Peyer's patch (tissue), 4 donors: Measurements from ENCODE around the gene LIPK. TPM values are rescaled to one million over a fixed set of nuclear protein-coding genes. Genes with fewer than 3 reads are reported as not detected.

Source experiments
- DNase-seq, 3 donors: peaks; one replicate each; pipeline ENCODE4 v3.0.0-alpha.2; 2017 to 2019
- H3K27ac ChIP-seq, 4 donors: fragments of 200-600 bp; sonication (generic); one replicate each; pipeline ENCODE4 v1.5.1; 2016 to 2019
- H3K27me3 ChIP-seq, 2 donors: fragments of 200-600 bp; sonication (generic); one replicate each; pipeline ENCODE4 v1.5.1; 2019
- H3K36me3 ChIP-seq, 3 donors: fragments of 200-600 bp; sonication (generic); one replicate each; pipeline ENCODE4 v1.5.1; 2016 to 2019
- H3K4me1 ChIP-seq, 4 donors: fragments of 200-600 bp; sonication (generic); one replicate each; pipeline ENCODE4 v1.5.1; 2016 to 2019
- H3K4me3 ChIP-seq, 4 donors: fragments of 200-600 bp; sonication (generic); 1 replicate in 3 of 4; 2 replicates in 1 of 4; pipeline ENCODE4 v1.5.1; 2016 to 2019; ENCODE audit warnings: mild to moderate bottlenecking in 1 of 4
- H3K9me3 ChIP-seq, 4 donors: fragments of 200-600 bp; sonication (generic); one replicate each; pipeline ENCODE4 v1.5.1; 2016 to 2019; ENCODE audit warnings: mild to moderate bottlenecking in 1 of 4
- CTCF ChIP-seq, 6 experiments: fragments of 450-650 bp in 4 of 6; fragments of 200-600 bp in 2 of 6; sonication (generic) in 1 of 6; IDR thresholded peaks; one replicate each; pipeline ENCODE4 v1.5.1; 2017 to 2019; ENCODE audit warnings: antibody characterized with exemption in 6 of 6, mild to moderate bottlenecking in 3 of 6, moderate library complexity in 1 of 6
- POLR2A ChIP-seq, 2 donors: fragments of 450-650 bp; IDR thresholded peaks; one replicate each; pipeline ENCODE4 v1.5.1; 2017; ENCODE audit warnings: antibody characterized with exemption in 2 of 2, mild to moderate bottlenecking in 2 of 2, moderate library complexity in 2 of 2
- total RNA-seq, 4 donors: library from RNA; depleted of rRNA; stranded (reverse); fragments of >200 nt; gene quantifications; one replicate each; pipeline ENCODE4 v1.1.0, GENCODE V29; 2016

LIPK gene
- total RNA-seq, 4 donors from 2014 or later = not detected

DNA sequence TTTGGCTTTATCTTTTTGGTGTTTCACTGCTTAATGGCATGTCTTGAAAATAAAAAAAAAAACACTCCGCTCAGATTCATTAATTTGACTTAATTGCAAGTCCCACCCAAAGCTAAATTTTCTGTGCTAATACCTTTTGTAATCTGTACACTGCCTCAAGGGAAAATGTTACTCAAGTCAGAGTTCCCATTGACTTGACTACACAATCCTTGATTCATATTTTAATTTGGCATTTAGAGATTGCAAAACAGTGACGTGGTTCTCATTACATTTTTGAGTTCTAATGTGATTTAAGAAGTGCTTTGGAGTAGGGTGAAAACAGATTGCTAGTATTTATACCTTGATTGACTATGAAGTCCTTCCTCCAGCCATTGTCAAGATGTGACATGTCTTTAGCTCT lies 75.2 kb downstream of the LIPK start:
- no peak for TF ChIP-seq POLR2A (IDR thresholded peaks at IDR 0.05)
- no peak for TF ChIP-seq CTCF (IDR thresholded peaks at IDR 0.05)
- H3K4me3 ChIP-seq = no peak overlapping the region
- H3K4me1 ChIP-seq = no peaks in the 10 kb centered on the region

GRCh38 chr10:88782222-88782621 lies 76.2 kb downstream of the LIPK start:
- no peak for DNase-seq
- H3K4me3 ChIP-seq = no peak overlapping the region
- TF ChIP-seq CTCF (IDR thresholded peaks at IDR 0.05) = no peak
- TF ChIP-seq POLR2A (IDR thresholded peaks at IDR 0.05) = no peak
- no peaks in the 10 kb centered on the region for H3K36me3 ChIP-seq
- H3K4me1 ChIP-seq = no peaks in the 10 kb centered on the region
- no peaks in the 10 kb centered on the region for H3K9me3 ChIP-seq
- no peak overlapping the region for H3K27ac ChIP-seq
- H3K27me3 ChIP-seq = no peaks in the 10 kb centered on the region

More for the DNA sequence above, 75.2 kb downstream of the LIPK start:
- Histone ChIP-seq H3K9me3 (no peaks in the 10 kb centered on the region), H3K27me3 (no peaks in the 10 kb centered on the region), H3K36me3 (no peaks in the 10 kb centered on the region), H3K27ac (no peak overlapping the region)
- no peak for DNase-seq

- H3K4me1 ChIP-seq = no peaks in the 10 kb centered on the region
- H3K27ac ChIP-seq = no peak overlapping the region
- no peaks in the 10 kb centered on the region for H3K36me3 ChIP-seq
- no peak for DNase-seq
- H3K4me3 ChIP-seq = no peak overlapping the region
- H3K27me3 ChIP-seq = no peaks in the 10 kb centered on the region
- no peaks in the 10 kb centered on the region for H3K9me3 ChIP-seq
- TF ChIP-seq POLR2A (IDR thresholded peaks at IDR 0.05) = no peak
- TF ChIP-seq CTCF (IDR thresholded peaks at IDR 0.05) = no peak
These were observed 77.7 kb downstream of the LIPK start for GRCh38 chr10:88783724-88784123.

DNA sequence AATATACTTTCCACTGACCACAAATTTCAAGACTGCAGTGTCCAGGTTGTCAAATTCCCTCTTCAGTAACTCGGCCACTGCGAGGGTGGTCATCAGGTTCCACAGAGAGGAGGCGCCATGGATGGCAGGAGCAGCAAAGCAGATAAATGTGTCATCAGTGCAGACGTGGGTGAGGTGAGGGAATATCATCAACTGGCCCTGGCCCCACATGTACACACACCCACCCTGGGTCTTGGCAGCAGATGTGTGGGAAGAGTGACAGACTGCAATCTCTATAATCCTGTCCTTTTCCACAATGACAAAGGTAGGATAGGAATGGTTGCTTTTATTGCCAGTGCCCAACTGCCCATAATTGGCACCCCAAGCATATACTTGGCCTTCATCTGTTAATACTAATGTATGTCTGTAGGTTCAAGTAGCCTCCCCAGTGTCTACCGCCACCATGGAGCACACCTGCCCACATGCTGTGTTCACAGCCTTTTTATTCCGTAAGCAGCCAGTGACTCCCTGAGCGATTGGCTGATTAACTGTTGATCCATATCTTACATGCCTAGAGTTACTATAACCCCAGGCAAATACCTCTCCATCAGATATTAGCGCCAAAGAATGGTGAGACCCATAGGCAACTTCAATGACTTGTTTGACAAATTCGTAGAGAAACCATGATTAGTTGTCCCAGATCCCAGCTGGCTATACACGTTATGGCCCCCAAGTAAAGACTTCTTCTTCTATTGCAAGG lies 80.2 kb downstream of the LIPK start:
- H3K9me3 ChIP-seq = no peaks in the 10 kb centered on the region
- no peaks in the 10 kb centered on the region for H3K4me1 ChIP-seq
- H3K27me3 ChIP-seq = no peaks in the 10 kb centered on the region
- TF ChIP-seq CTCF (IDR thresholded peaks at IDR 0.05) (no peak), POLR2A (IDR thresholded peaks at IDR 0.05) (no peak)
- H3K4me3 ChIP-seq = no peak overlapping the region
- DNase-seq = no peak
- H3K27ac ChIP-seq = no peak overlapping the region
- no peaks in the 10 kb centered on the region for H3K36me3 ChIP-seq

DNA sequence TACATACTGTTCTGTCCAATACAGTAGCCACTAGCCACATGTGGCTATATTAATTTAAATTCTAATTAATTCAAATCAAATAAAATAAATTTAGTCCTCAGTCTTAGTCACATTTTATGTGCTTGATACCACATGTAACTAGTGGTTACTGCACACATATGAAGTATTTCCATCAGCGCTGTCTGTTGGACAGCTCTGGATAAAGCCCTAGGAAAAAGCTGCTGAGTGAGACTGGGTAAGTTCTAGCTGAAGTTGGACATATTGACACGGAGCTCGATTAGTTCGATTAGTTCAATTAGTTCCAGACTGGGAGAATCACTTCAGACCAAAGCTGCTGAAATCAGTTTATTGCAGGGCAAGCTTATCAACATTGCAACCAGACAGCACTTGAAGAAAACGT lies 81.4 kb downstream of the LIPK start:
- H3K27ac ChIP-seq = no peak overlapping the region
- H3K36me3 ChIP-seq = no peaks in the 10 kb centered on the region
- H3K4me1 ChIP-seq = no peaks in the 10 kb centered on the region
- H3K27me3 ChIP-seq = no peaks in the 10 kb centered on the region
- H3K9me3 ChIP-seq = no peaks in the 10 kb centered on the region
- TF ChIP-seq POLR2A (IDR thresholded peaks at IDR 0.05) (no peak), CTCF (IDR thresholded peaks at IDR 0.05) (no peak)
- DNase-seq = no peak
- no peak overlapping the region for H3K4me3 ChIP-seq
